ENCODE results near the gene SYNE1. TPM values are rescaled to one million over a fixed set of nuclear protein-coding genes. Genes with fewer than 3 reads are reported as not detected.
"Not testable (repeated sequence)": the region's sequence is repeated elsewhere in the genome, so short reads cannot be mapped to it uniquely, and the experiment has no call there.

SYNE1 gene
- polyA plus RNA-seq, 6 donors from 2014 or later, result 24.1 to 50.3 (median 30.9) TPM

GRCh38 chr6:152452639-152453038 lies 184.5 kb downstream of the SYNE1 start:
- H3K4me3 Mint-ChIP-seq, result no peak overlapping the region
- H3K9me3 Mint-ChIP-seq, result peaks cover 0 to 21% (median 5%) of the 10 kb centered on the region in 7 donors
- no peak for DNase-seq
- H3K36me3 Mint-ChIP-seq, result no peaks in the 10 kb centered on the region
- no peak overlapping the region for H3K27ac Mint-ChIP-seq
- H3K4me1 Mint-ChIP-seq, result no peaks in the 10 kb centered on the region
- no peaks in the 10 kb centered on the region for H3K27me3 Mint-ChIP-seq
- ATAC-seq (ENCODE audit: low read depth in 2 of 2), result no peak

- no peak overlapping the region for H3K27ac Mint-ChIP-seq
- H3K36me3 Mint-ChIP-seq, result no peaks in the 10 kb centered on the region
Measured at GRCh38 chr6:152450519-152450918, 186.6 kb downstream of the SYNE1 start.

GRCh38 chr6:152441902-152442301 lies 195.3 kb downstream of the SYNE1 start:
- no peak for ATAC-seq (ENCODE audit: low read depth in 2 of 2)
- DNase-seq, result no peak
- Mint-ChIP-seq H3K36me3 (no peaks in the 10 kb centered on the region), H3K4me1 (no peaks in the 10 kb centered on the region), H3K4me3 (no peak overlapping the region), H3K9me3 (peaks cover 0 to 1% (median 0%) of the 10 kb centered on the region in 7 donors), H3K27me3 (peaks cover 0 to 10% (median 0%) of the 10 kb centered on the region in 3 donors), H3K27ac (no peak overlapping the region)

More at GRCh38 chr6:152450519-152450918, 186.6 kb downstream of the SYNE1 start:
- Mint-ChIP-seq H3K27me3 (no peaks in the 10 kb centered on the region), H3K4me1 (no peaks in the 10 kb centered on the region), H3K4me3 (no peak overlapping the region), H3K9me3 (peaks cover 0 to 21% (median 6%) of the 10 kb centered on the region in 7 donors)
- no peak for DNase-seq
- no peak for ATAC-seq (ENCODE audit: low read depth in 2 of 2)

- Mint-ChIP-seq H3K27me3 (peaks cover 0 to 10% (median 0%) of the 10 kb centered on the region in 3 donors), H3K27ac (no peak overlapping the region), H3K4me3 (no peak overlapping the region), H3K9me3 (no peaks in the 10 kb centered on the region), H3K36me3 (no peaks in the 10 kb centered on the region), H3K4me1 (no peaks in the 10 kb centered on the region)
- ATAC-seq (ENCODE audit: low read depth in 2 of 2) (no peak), DNase-seq (no peak)
Measured at GRCh38 chr6:152435816-152436215, 201.3 kb downstream of the SYNE1 start.

GRCh38 chr6:152432758-152433157 lies 204.4 kb downstream of the SYNE1 start:
- ATAC-seq (ENCODE audit: low read depth in 2 of 2) (no peak), DNase-seq (no peak)
- Mint-ChIP-seq H3K36me3 (no peaks in the 10 kb centered on the region), H3K27ac (no peak overlapping the region), H3K4me1 (no peaks in the 10 kb centered on the region), H3K4me3 (no peak overlapping the region), H3K9me3 (no peaks in the 10 kb centered on the region), H3K27me3 (peaks cover 4 to 8% (median 6%) of the 10 kb centered on the region in 3 donors)

GRCh38 chr6:152428126-152428525 lies 209.0 kb downstream of the SYNE1 start:
- no peak overlapping the region for H3K27ac Mint-ChIP-seq
- H3K36me3 Mint-ChIP-seq, result no peaks in the 10 kb centered on the region
- H3K9me3 Mint-ChIP-seq, result peaks cover 0 to 6% (median 1%) of the 10 kb centered on the region in 7 donors
- H3K27me3 Mint-ChIP-seq, result peaks cover 6 to 17% (median 11%) of the 10 kb centered on the region in 3 donors
- H3K4me3 Mint-ChIP-seq, result no peak overlapping the region
- no peaks in the 10 kb centered on the region for H3K4me1 Mint-ChIP-seq
- ATAC-seq (ENCODE audit: low read depth in 2 of 2), result no peak
- no peak for DNase-seq

- Mint-ChIP-seq H3K36me3 (no peaks in the 10 kb centered on the region), H3K27ac (no peak overlapping the region), H3K27me3 (peaks cover 5 to 17% (median 11%) of the 10 kb centered on the region in 3 donors), H3K4me3 (no peak overlapping the region), H3K4me1 (no peaks in the 10 kb centered on the region), H3K9me3 (peaks cover 0 to 6% (median 4%) of the 10 kb centered on the region in 7 donors)
- ATAC-seq (ENCODE audit: low read depth in 2 of 2) (no peak), DNase-seq (no peak)
Measured at GRCh38 chr6:152426276-152426675, 210.9 kb downstream of the SYNE1 start.

- DNase-seq (no peak), ATAC-seq (ENCODE audit: low read depth in 2 of 2) (no peak)
- Mint-ChIP-seq H3K36me3 (no peaks in the 10 kb centered on the region), H3K4me1 (no peaks in the 10 kb centered on the region), H3K9me3 (peaks cover 5 to 11% (median 10%) of the 10 kb centered on the region in 7 donors), H3K4me3 (peak overlapping the region in 1 of 8 donors; percentile 54), H3K27me3 (peaks cover 0 to 17% (median 7%) of the 10 kb centered on the region in 3 donors), H3K27ac (no peak overlapping the region)
Measured at GRCh38 chr6:152423216-152424103, 213.7 kb downstream of the SYNE1 start.

GRCh38 chr6:152421496-152421895 lies 215.7 kb downstream of the SYNE1 start:
- not testable (repeated sequence) for H3K27ac Mint-ChIP-seq

GRCh38 chr6:152420696-152421095 lies 216.5 kb downstream of the SYNE1 start:
- DNase-seq (no peak), ATAC-seq (ENCODE audit: low read depth in 2 of 2) (no peak)
- H3K27me3 Mint-ChIP-seq, result peaks cover 0 to 11% (median 0%) of the 10 kb centered on the region in 3 donors
- H3K4me1 Mint-ChIP-seq, result no peaks in the 10 kb centered on the region
- no peaks in the 10 kb centered on the region for H3K36me3 Mint-ChIP-seq
- peaks cover 5 to 19% (median 10%) of the 10 kb centered on the region in 7 donors for H3K9me3 Mint-ChIP-seq
- H3K27ac Mint-ChIP-seq, result no peak overlapping the region
- H3K4me3 Mint-ChIP-seq, result no peak overlapping the region

More at GRCh38 chr6:152421496-152421895, 215.7 kb downstream of the SYNE1 start:
- not testable (repeated sequence) for ATAC-seq (ENCODE audit: low read depth in 2 of 2); H3K4me3 Mint-ChIP-seq; H3K36me3 Mint-ChIP-seq; DNase-seq; H3K4me1 Mint-ChIP-seq
- peaks cover 0 to 11% (median 5%) of the 10 kb centered on the region in 3 donors for H3K27me3 Mint-ChIP-seq
- H3K9me3 Mint-ChIP-seq, result peaks cover 5 to 16% (median 10%) of the 10 kb centered on the region in 7 donors

GRCh38 chr6:152418551-152418950 lies 218.6 kb downstream of the SYNE1 start:
- ATAC-seq (ENCODE audit: low read depth in 2 of 2), result no peak
- DNase-seq, result no peak
- no peak overlapping the region for H3K27ac Mint-ChIP-seq
- no peaks in the 10 kb centered on the region for H3K36me3 Mint-ChIP-seq
- no peak overlapping the region for H3K4me3 Mint-ChIP-seq
- H3K4me1 Mint-ChIP-seq, result no peaks in the 10 kb centered on the region
- peaks cover 0 to 7% (median 0%) of the 10 kb centered on the region in 3 donors for H3K27me3 Mint-ChIP-seq
- H3K9me3 Mint-ChIP-seq, result peaks cover 2 to 19% (median 9%) of the 10 kb centered on the region in 7 donors

- H3K9me3 Mint-ChIP-seq, result peaks cover 0 to 16% (median 6%) of the 10 kb centered on the region in 7 donors
- no peak overlapping the region for H3K4me3 Mint-ChIP-seq
- ATAC-seq (ENCODE audit: low read depth in 2 of 2) (no peak), DNase-seq (no peak)
- H3K27ac Mint-ChIP-seq, result no peak overlapping the region
- H3K4me1 Mint-ChIP-seq, result no peaks in the 10 kb centered on the region
- peaks cover 0 to 5% (median 0%) of the 10 kb centered on the region in 3 donors for H3K27me3 Mint-ChIP-seq
- no peaks in the 10 kb centered on the region for H3K36me3 Mint-ChIP-seq
Measured at GRCh38 chr6:152416652-152417051, 220.5 kb downstream of the SYNE1 start.

GRCh38 chr6:152404936-152405595 lies 232.1 kb downstream of the SYNE1 start:
- Mint-ChIP-seq H3K4me3 (no peak overlapping the region), H3K4me1 (no peaks in the 10 kb centered on the region), H3K36me3 (no peaks in the 10 kb centered on the region), H3K27ac (no peak overlapping the region), H3K9me3 (no peaks in the 10 kb centered on the region), H3K27me3 (peaks cover 0 to 8% (median 8%) of the 10 kb centered on the region in 3 donors)
- ATAC-seq (ENCODE audit: low read depth in 2 of 2), result no peak
- DNase-seq, result no peak

Measured in naive B cell (primary cell).